ENCODE measurements around the gene IBA57.

Gene IBA57

GRCh38 chr1:228123505-228123904 lies 42.1 kb upstream of the IBA57 start:
- TF ChIP-seq, protein P1, sequence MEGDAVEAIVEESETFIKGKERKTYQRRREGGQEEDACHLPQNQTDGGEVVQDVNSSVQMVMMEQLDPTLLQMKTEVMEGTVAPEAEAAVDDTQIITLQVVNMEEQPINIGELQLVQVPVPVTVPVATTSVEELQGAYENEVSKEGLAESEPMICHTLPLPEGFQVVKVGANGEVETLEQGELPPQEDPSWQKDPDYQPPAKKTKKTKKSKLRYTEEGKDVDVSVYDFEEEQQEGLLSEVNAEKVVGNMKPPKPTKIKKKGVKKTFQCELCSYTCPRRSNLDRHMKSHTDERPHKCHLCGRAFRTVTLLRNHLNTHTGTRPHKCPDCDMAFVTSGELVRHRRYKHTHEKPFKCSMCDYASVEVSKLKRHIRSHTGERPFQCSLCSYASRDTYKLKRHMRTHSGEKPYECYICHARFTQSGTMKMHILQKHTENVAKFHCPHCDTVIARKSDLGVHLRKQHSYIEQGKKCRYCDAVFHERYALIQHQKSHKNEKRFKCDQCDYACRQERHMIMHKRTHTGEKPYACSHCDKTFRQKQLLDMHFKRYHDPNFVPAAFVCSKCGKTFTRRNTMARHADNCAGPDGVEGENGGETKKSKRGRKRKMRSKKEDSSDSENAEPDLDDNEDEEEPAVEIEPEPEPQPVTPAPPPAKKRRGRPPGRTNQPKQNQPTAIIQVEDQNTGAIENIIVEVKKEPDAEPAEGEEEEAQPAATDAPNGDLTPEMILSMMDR (IDR thresholded peaks at IDR 0.05; ENCODE audit: control extremely low read depth, extremely low read depth, low read depth, missing control alignments) = no peak
- no peak for DNase-seq (ENCODE audit: extremely low spot score)
- CTCF ChIA-PET = interaction anchor here (0.9 to 2.0 kb wide), 3 partner anchors 14 to 43 kb away, joined by 3 to 6 read pairs (median 5); partner anchors contain the start of gene IBA57
- POLR2A ChIA-PET = no interaction called here

- DNase-seq (ENCODE audit: extremely low spot score) = no peak
- CTCF ChIA-PET = interaction anchor here (0.9 to 1.8 kb wide), 2 partner anchors 10 to 11 kb away, joined by 3 to 7 read pairs; no protein-coding TSS in a partner anchor
- POLR2A ChIA-PET = no interaction called here
- TF ChIP-seq, protein P1 (IDR thresholded peaks at IDR 0.05; ENCODE audit: control extremely low read depth, extremely low read depth, low read depth, missing control alignments) = no peak
Observed at GRCh38 chr1:228125185-228125584, 40.4 kb upstream of the IBA57 start.

GRCh38 chr1:228131766-228132165 lies 33.8 kb upstream of the IBA57 start:
- TF ChIP-seq, protein P1 (IDR thresholded peaks at IDR 0.05; ENCODE audit: control extremely low read depth, extremely low read depth, low read depth, missing control alignments) = no peak
- DNase-seq (ENCODE audit: extremely low spot score) = no peak
- ChIA-PET POLR2A (no interaction called here), CTCF (interaction anchor here (1.5 to 4.7 kb wide), 6 partner anchors 11 to 34 kb away, joined by 3 to 54 read pairs (median 14); partner anchors contain the start of genes IBA57 and MRPL55)

DNA sequence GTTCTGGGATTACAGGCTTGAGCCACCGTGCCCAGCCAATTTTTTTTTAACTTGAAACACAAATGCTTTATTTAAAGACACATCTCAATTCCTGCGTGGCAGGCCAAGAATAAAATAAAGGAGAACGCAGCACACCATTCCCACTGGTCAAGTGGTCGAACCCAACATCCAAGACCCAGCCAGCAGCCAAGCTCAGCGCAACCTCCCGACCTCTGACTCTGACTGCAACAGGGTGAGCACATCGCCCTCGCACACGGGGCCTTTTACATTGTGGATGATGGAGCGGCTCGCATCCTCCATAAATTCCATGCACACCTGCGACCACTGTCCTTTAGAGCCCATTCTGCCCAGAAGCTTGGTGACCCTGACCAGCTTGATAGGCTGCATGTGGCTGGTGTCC lies 31.0 kb upstream of the IBA57 start:
- ChIA-PET POLR2A (no interaction called here), CTCF (interaction anchor here (1.3 to 5.2 kb wide), 3 partner anchors 8 to 31 kb away, joined by 6 to 40 read pairs (median 7); partner anchors contain the start of gene IBA57)
- TF ChIP-seq, protein P1 (IDR thresholded peaks at IDR 0.05; ENCODE audit: control extremely low read depth, extremely low read depth, low read depth, missing control alignments) = no peak
- no peak for DNase-seq (ENCODE audit: extremely low spot score)

- no peak for DNase-seq (ENCODE audit: extremely low spot score)
- TF ChIP-seq, protein P1 (IDR thresholded peaks at IDR 0.05; ENCODE audit: control extremely low read depth, extremely low read depth, low read depth, missing control alignments) = no peak
- ChIA-PET CTCF (interaction anchor here (0.9 to 5.2 kb wide), 4 partner anchors 15 to 31 kb away, joined by 3 to 40 read pairs (median 5); partner anchors contain the start of gene IBA57), POLR2A (no interaction called here)
Observed at GRCh38 chr1:228136901-228137300, 28.7 kb upstream of the IBA57 start.

DNA sequence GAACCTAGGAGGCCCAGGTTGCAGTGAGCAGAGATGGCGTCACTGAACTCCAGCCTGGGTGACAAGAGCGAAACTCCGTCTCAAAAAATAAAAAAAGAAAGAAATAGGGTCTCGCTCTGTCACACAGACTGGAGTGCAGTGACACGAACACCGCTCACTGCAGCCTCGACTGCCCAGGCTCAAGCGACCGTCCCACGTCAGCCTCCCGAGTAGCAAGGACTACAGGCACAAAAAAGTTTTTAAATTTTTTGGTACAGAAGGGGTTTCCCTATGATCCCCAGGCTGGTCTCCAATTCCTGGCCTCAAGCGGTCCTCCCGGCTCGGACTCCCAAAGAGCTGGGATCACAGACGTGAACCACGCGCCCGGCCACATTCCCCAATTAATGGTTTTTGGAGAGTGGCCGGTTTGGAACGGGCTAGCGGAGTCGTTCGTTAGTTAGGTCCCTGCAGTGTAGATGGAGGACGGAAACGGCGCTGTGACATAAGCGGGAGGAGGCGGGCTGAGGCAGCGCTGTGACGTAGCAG lies 26.1 kb upstream of the IBA57 start:
- ChIA-PET POLR2A (no interaction called here), CTCF (interaction anchor here (0.7 to 5.2 kb wide), 4 partner anchors 9 to 26 kb away, joined by 3 to 40 read pairs (median 8); partner anchors contain the start of gene IBA57)
- DNase-seq (ENCODE audit: extremely low spot score) = no peak
- TF ChIP-seq, protein P1 (IDR thresholded peaks at IDR 0.05; ENCODE audit: control extremely low read depth, extremely low read depth, low read depth, missing control alignments) = no peak
